NCI-H526 treated with DMSO at 0.1 percent for 48 hours (cell line): ENCODE measurements around the gene DPM2.

Experiments used
- DNase-seq: peaks from one replicate; lab custom pipeline; 2025; lab: John Stamatoyannopoulos, UW

DPM2 gene

GRCh38 chr9:127936347-127936852, 1.3 kb downstream of the DPM2 start:
- DNase-seq, result no peak

GRCh38 chr9:127935765-127936221, 1.9 kb downstream of the DPM2 start:
- DNase-seq, result no peak

GRCh38 chr9:127934986-127935385, 2.7 kb downstream of the DPM2 start:
- no peak for DNase-seq

GRCh38 chr9:127934248-127934647, 3.4 kb downstream of the DPM2 start:
- no peak for DNase-seq

DNA sequence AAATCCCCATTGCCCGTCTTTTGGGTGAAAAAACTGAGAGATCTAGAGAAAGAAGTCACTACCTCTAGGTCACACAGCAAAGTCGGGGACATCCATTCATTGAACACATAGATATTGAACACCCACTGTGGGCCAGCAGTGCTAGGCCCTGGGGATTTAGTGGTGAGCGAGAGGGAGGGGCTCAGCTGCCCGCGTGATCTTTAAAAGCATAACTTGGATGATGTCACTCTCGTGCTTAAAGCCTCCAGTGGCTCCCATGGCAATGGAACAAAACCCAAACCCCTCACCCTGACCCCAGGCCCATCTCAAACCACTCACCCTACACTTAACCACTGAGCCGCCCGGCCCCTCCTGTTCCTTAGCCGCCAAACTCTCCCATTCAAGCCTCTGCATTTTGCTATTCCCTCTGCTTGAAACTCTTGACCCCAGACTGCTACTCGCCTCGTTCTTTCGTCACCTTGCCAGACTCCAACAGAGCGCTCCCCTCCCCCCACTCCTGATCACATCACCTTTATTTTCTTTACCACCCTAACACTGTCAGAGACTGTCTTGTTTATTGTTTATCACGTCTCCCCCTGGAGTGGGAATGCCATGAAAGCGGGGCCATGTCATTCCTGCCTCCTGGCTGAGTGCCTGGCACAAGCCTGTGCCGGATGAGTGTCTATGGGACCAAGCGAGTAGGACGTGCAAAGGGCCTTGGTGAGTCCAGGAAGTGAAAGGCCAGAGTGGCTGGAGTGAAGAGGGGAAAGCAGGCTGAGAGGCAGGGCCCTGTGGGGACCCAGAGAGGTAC, 6.4 kb downstream of the DPM2 start:
- no peak for DNase-seq

- DNase-seq, result peak; percentile 27
Observed at GRCh38 chr9:127930231-127931091, 7.2 kb downstream of the DPM2 start, which contains the start of gene PIP5KL1. TSS of gene PIP5KL1 (minus strand) at chr9:127930777. CDS start at chr9:127930752, 25 bp downstream.

DNA sequence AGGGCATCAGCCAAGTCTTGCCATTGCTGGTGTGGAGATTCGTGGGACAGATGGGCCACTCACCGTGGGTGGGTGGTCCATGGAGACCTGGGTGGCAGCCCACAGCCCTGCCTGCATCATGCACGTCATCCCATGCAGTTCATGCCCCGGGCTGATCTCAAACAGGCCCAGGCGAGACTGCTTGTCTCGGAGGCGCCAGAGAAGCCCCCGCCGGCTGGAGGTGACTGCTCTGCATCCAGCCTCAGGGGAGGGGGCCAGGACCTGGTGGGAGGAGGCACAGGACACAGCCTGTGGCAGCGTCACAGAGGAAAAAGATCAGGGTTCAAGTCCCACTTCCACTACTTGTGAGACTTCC, 8.1 kb downstream of the DPM2 start:
- no peak for DNase-seq

DNA sequence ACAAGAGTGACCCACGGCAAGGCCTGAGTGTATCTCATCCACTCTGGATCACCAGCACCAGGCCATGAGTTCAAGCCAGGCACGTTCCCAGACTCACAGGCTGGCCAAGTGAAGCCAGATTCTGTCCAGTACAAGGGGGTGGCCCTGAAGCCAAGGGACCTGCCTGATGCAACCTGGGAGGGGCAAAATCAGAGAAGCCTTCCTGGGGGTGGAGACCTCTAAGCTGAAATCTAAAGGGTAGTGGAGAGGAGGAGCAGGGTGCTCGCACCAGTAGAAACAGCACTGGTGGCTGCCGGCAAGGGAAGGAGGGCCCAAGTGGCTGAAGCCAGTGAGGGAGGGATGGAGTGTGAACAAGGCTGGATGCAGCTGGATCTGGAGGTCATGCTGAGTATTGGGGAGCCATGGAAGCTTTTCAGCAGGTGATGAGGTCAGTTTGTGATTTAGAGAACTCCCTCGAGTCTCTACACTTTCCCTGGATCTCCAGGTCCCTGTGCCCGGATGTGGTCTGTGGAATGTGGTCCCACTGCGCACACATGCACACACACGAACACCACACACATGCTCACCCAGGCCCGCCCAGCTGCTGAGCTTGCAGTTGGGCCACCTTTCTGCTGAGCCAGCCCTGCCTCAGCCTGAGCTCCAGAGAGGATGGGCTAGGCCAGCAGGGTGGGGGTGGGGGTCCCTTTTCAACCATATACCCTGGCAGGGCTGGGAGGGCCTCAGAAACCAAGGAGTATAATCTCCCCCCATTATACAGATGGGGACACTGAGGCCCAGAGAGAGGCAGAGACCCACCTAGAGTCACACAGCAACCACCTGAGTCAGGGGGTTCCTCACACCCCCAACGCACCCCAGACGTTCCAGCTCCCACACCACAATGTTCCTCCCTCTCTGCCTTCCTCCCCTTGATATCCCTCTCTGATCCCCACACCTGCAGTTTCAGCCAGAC, 8.7 kb downstream of the DPM2 start:
- DNase-seq, result no peak

GRCh38 chr9:127927988-127928675, 9.5 kb downstream of the DPM2 start:
- DNase-seq, result peak; percentile 7

GRCh38 chr9:127927201-127927987, 10.3 kb downstream of the DPM2 start:
- peak; percentile 9 for DNase-seq

- DNase-seq, result no peak
Observed at GRCh38 chr9:127926906-127927200, 10.8 kb downstream of the DPM2 start.

- no peak for DNase-seq
Observed at GRCh38 chr9:127925959-127926905, 11.4 kb downstream of the DPM2 start.

GRCh38 chr9:127924736-127925444, 12.8 kb downstream of the DPM2 start:
- no peak for DNase-seq

GRCh38 chr9:127923771-127924170, 13.9 kb downstream of the DPM2 start:
- DNase-seq, result no peak

DNA sequence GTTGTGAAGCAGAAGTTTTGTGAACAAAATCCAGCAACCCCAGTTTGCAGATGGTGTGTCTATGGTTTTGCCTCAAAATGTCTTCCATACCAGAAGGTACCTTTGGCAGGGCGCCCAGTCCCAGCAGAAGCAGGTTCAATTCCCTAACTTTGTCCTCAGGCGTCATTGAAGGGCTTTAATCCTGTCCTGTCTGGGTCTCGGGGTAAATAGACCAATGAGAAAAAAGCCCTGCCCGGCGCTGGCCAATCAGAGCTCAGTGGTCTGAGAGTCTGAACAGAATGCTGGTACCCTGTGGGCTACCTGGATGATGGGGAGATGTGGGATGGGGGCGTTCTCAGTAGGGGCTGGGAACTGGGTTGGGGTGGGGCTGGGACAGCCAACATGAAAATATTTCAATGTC, 14.6 kb downstream of the DPM2 start:
- no peak for DNase-seq

- DNase-seq, result no peak
Observed at GRCh38 chr9:127921557-127922120, 16.0 kb downstream of the DPM2 start.

DNA sequence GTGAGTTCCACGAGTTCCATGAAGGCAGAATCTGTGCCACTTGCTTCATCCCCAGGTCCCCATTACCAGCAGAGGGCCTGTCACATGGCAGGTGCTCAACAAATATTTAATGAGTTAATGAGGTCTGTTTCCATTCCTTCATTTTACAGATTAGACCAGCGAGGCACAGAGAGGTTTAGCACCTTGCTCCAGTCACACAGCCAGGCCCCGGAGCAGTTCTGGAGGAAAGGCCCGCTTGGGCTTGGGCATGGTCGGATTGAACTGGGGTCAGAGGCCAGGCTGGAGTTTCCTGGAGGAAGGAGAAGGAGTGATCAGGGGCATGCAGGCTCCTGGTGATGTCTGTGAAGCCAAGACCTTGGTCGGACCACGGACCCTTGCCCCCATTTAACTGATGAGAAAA, 16.9 kb downstream of the DPM2 start:
- DNase-seq, result no peak

GRCh38 chr9:127919253-127919815, 18.3 kb downstream of the DPM2 start:
- no peak for DNase-seq
